KMS-11 (cell line): ENCODE data around the gene DUSP22.

ENCODE experiments used
- H2AFZ ChIP-seq: fragments of 200-600 bp; sonication (generic); 2 replicates; pipeline ENCODE4 v1.6.1; 2016; ENCODE audit warnings: antibody characterized with exemption, mixed run types, low read depth
- H3K27ac ChIP-seq: fragments of 200-600 bp; sonication (generic); 2 replicates; pipeline ENCODE4 v1.6.1; 2016; ENCODE audit warnings: mild to moderate bottlenecking, mixed run types
- H3K27me3 ChIP-seq: fragments of 200-600 bp; sonication (generic); 2 replicates; pipeline ENCODE4 v1.6.1; 2017; ENCODE audit warnings: mild to moderate bottlenecking, low read depth, mixed run types, moderate library complexity; ENCODE audit not compliant: insufficient read depth
- H3K36me3 ChIP-seq: fragments of 200-600 bp; sonication (generic); 2 replicates; pipeline ENCODE4 v1.6.1; 2017; ENCODE audit warnings: mild to moderate bottlenecking, mixed run types; ENCODE audit not compliant: insufficient read depth
- H3K4me1 ChIP-seq: fragments of 200-600 bp; sonication (generic); 2 replicates; pipeline ENCODE4 v1.6.1; 2016; ENCODE audit warnings: mild to moderate bottlenecking, low read depth, mixed run types; ENCODE audit not compliant: poor library complexity, severe bottlenecking
- H3K4me2 ChIP-seq: fragments of 200-600 bp; sonication (generic); 2 replicates; pipeline ENCODE4 v1.7.0; 2016; ENCODE audit warnings: mild to moderate bottlenecking, mixed run types
- H3K4me3 ChIP-seq: fragments of 200-600 bp; sonication (generic); IDR thresholded peaks from 2 replicates; pipeline ENCODE4 v1.6.1; 2017; ENCODE audit warnings: low read depth, low read length, mixed read lengths; ENCODE audit not compliant: insufficient read depth
- H3K79me2 ChIP-seq: fragments of 200-600 bp; sonication (generic); 2 replicates; pipeline ENCODE4 v1.6.1; 2016; ENCODE audit warnings: low read depth, mixed run types; ENCODE audit not compliant: insufficient read depth
- H3K9ac ChIP-seq: fragments of 200-600 bp; sonication (generic); 2 replicates; pipeline ENCODE4 v1.6.1; 2016; ENCODE audit warnings: mild to moderate bottlenecking, mixed run types
- H4K20me1 ChIP-seq: fragments of 200-600 bp; sonication (generic); 2 replicates; pipeline ENCODE4 v1.6.1; 2016; ENCODE audit warnings: mild to moderate bottlenecking, mixed run types; ENCODE audit not compliant: insufficient read depth
- CTCF ChIP-seq: fragments of 200-600 bp; sonication (generic); conservative IDR thresholded peaks from 2 replicates; pipeline ENCODE4 v1.6.1; 2017; ENCODE audit warnings: low read depth, mild to moderate bottlenecking, antibody characterized with exemption, low read length, moderate library complexity, mixed read lengths

Gene DUSP22

DNA sequence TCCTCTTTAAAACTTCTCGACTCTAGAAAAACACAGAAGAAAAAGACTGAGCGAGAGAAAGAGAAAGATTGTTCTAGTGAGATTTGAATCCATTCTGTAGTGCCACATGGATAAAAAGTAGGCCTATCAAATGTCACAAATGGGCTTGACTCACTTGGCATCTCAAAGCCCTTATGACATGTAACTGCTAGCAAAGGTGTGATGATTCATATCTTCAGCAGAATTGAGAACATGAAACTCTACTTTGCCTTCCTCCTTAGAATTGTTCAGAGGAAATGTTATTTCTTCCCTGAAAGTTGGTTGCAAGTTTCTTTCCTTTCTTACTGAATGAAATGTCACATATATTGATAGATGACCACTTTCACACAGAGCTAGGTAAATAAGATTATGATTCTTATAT lies 40.4 kb upstream of the DUSP22 start:
- Histone ChIP-seq H3K36me3 (no peaks in the 10 kb centered on the region), H3K9ac (no peak overlapping the region), H3K4me2 (no peak overlapping the region), H3K27me3 (no peaks in the 10 kb centered on the region), H3K79me2 (no peaks in the 10 kb centered on the region), H3K4me1 (peaks cover 12% of the 10 kb centered on the region), H4K20me1 (no peaks in the 10 kb centered on the region), H3K27ac (no peak overlapping the region), H3K4me3 (no peak overlapping the region), H2AFZ (no peak overlapping the region)
- TF ChIP-seq CTCF: no peak

DNA sequence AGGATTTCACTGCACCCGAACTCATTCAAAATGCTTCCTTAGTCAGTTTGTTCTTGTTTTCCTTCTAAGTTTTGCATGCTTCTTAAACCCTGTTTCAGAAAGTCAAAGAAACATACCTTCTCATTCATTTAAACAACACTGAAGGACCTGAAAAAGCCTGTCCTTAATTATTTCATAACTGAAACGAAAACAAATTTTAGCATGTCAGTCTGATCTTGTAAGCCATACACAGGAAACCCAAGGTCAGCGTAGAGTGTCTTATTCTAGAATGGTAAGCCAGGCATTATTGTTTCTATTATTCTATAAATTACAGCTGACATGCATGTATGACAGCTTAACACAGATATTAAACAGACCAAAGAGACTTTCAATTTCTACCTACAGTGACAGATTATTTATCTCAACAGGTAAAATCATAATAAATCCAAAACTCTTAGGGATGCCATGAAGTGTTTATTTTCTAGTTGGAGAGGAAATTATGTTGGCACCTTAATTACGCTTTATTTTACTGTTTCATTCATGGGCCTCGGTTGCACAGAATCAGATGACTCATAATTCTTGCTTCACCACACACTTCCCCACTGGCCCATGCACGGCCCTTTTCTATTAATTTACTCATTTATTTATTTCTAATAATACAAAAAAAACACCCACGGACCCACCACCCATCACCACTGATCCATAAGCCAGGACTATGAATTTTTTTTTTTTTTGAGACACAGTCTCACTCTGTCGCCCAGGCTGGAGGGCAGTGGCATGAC lies 39.3 kb upstream of the DUSP22 start:
- H3K79me2 ChIP-seq: no peaks in the 10 kb centered on the region
- peaks cover 22% of the 10 kb centered on the region for H3K4me1 ChIP-seq
- H2AFZ ChIP-seq: no peak overlapping the region
- TF ChIP-seq CTCF: no peak
- no peak overlapping the region for H3K4me2 ChIP-seq
- H3K27me3 ChIP-seq: no peaks in the 10 kb centered on the region
- no peaks in the 10 kb centered on the region for H3K36me3 ChIP-seq
- H3K4me3 ChIP-seq: no peak overlapping the region
- H3K27ac ChIP-seq: no peak overlapping the region
- no peaks in the 10 kb centered on the region for H4K20me1 ChIP-seq
- no peak overlapping the region for H3K9ac ChIP-seq

GRCh38 chr6:254016-254415 lies 38.3 kb upstream of the DUSP22 start:
- H3K27ac ChIP-seq: no peak overlapping the region
- H3K27me3 ChIP-seq: no peaks in the 10 kb centered on the region
- no peak overlapping the region for H2AFZ ChIP-seq
- H3K79me2 ChIP-seq: no peaks in the 10 kb centered on the region
- no peak for TF ChIP-seq CTCF
- no peaks in the 10 kb centered on the region for H3K36me3 ChIP-seq
- no peaks in the 10 kb centered on the region for H4K20me1 ChIP-seq
- H3K4me3 ChIP-seq: no peak overlapping the region
- no peak overlapping the region for H3K4me2 ChIP-seq
- H3K9ac ChIP-seq: no peak overlapping the region
- H3K4me1 ChIP-seq: peaks cover 33% of the 10 kb centered on the region

GRCh38 chr6:255041-255750 lies 37.1 kb upstream of the DUSP22 start:
- Histone ChIP-seq H3K27ac (no peak overlapping the region), H3K9ac (no peak overlapping the region), H4K20me1 (no peaks in the 10 kb centered on the region), H3K27me3 (no peaks in the 10 kb centered on the region), H3K79me2 (no peaks in the 10 kb centered on the region), H3K4me2 (no peak overlapping the region), H2AFZ (no peak overlapping the region), H3K36me3 (no peaks in the 10 kb centered on the region), H3K4me1 (peaks cover 45% of the 10 kb centered on the region), H3K4me3 (no peak overlapping the region)
- TF ChIP-seq CTCF: no peak
